H1 (cell line): ENCODE results near the gene GPR39. TPM values are rescaled to one million over a fixed set of nuclear protein-coding genes. Genes with fewer than 3 reads are reported as not detected.

Source experiments
- CTCF ChIA-PET: fragments of 300-600 bp; sonication (Branson Sonifier 250); formaldehyde crosslinking; loops from one replicate; lab custom pipeline; 2021; ENCODE audit not compliant: partially characterized antibody; lab: Charles Lee
- POLR2A ChIA-PET: fragments of 300-600 bp; sonication (Branson Sonifier 250); formaldehyde crosslinking; loops from one replicate; lab custom pipeline; 2021; ENCODE audit warnings: inconsistent platforms; ENCODE audit not compliant: partially characterized antibody; lab: Charles Lee
- DNase-seq, 2 experiments: peaks; one replicate each; pipeline versions ENCODE4 v3.0.0 to v3.0.0-alpha.2; 2010 to 2022; ENCODE audit warnings: low spot score in 2 of 2, low read depth in 1 of 2, mixed read lengths in 1 of 2
- FAIRE-seq: peaks from 2 replicates; lab custom pipeline; 2011; peaks lifted over from hg19 to GRCh38; lab: Jason Lieb, UNC
- H2AFZ ChIP-seq: 2 replicates; pipeline ENCODE4 v1.8.1; 2012; ENCODE audit warnings: low read length, inconsistent platforms
- H2AK5ac ChIP-seq: 2 replicates; pipeline ENCODE4 v1.6.1; 2013; ENCODE audit warnings: low read depth, low read length
- H2BK120ac ChIP-seq: replicated peaks from 2 replicates; pipeline ENCODE3; 2013; ENCODE audit warnings: low read depth, low read length, inconsistent platforms
- H2BK12ac ChIP-seq: 2 replicates; pipeline ENCODE4 v1.6.1; 2013; ENCODE audit warnings: low read depth, low read length
- H2BK15ac ChIP-seq: 2 replicates; pipeline ENCODE4 v1.6.1; 2013; ENCODE audit warnings: low read length
- H2BK20ac ChIP-seq: 2 replicates; pipeline ENCODE4 v1.6.1; 2013; ENCODE audit warnings: low read length
- H2BK5ac ChIP-seq: 2 replicates; pipeline ENCODE4 v1.6.1; 2013; ENCODE audit warnings: low read depth, low read length
- H3K14ac ChIP-seq: 2 replicates; pipeline ENCODE4 v1.6.1; 2013; ENCODE audit warnings: inconsistent platforms; ENCODE audit not compliant: insufficient read length
- H3K18ac ChIP-seq: 2 replicates; pipeline ENCODE4 v1.6.1; 2013; ENCODE audit warnings: low read length; ENCODE audit errors: extremely low read depth
- H3K23ac ChIP-seq: 2 replicates; pipeline ENCODE4 v1.6.1; 2013; ENCODE audit warnings: inconsistent platforms; ENCODE audit not compliant: insufficient read length
- H3K23me2 ChIP-seq: 2 replicates; pipeline ENCODE4 v1.6.1; 2013; ENCODE audit warnings: low read depth, low read length
- H3K27ac ChIP-seq: 2 replicates; pipeline ENCODE4 v1.6.1; 2011; ENCODE audit warnings: low read depth, low read length, inconsistent platforms
- H3K27me3 ChIP-seq, 4 experiments: replicated peaks in 1 of 4; 1 replicate in 1 of 4; 2 replicates in 3 of 4; pipeline versions ENCODE4 v1.6.1 to v1.8.1; 2011 to 2013; ENCODE audit warnings: low read length in 3 of 4, mild to moderate bottlenecking in 3 of 4, inconsistent platforms in 2 of 4, mixed read lengths in 2 of 4, moderate library complexity in 1 of 4; ENCODE audit not compliant: control insufficient read depth in 3 of 4, insufficient read depth in 3 of 4; ENCODE audit errors: extremely low read depth in 1 of 4
- H3K36me3 ChIP-seq, 4 experiments: 2 replicates each; pipeline versions ENCODE4 v1.6.1 to v1.8.1; 2011 to 2013; ENCODE audit warnings: mild to moderate bottlenecking in 4 of 4, low read length in 3 of 4, moderate library complexity in 2 of 4, control low read depth in 1 of 4, inconsistent platforms in 1 of 4; ENCODE audit not compliant: insufficient read depth in 4 of 4, control insufficient read depth in 2 of 4
- H3K4ac ChIP-seq: replicated peaks from 2 replicates; pipeline ENCODE3; 2013; ENCODE audit warnings: low read length, low read depth, mixed read lengths, inconsistent platforms; ENCODE audit not compliant: insufficient read length
- H3K4me1 ChIP-seq, 4 experiments: replicated peaks in 1 of 4; 1 replicate in 1 of 4; 2 replicates in 3 of 4; pipeline versions ENCODE4 v1.6.1 to v1.8.1; 2011 to 2013; ENCODE audit warnings: low read length in 3 of 4, inconsistent platforms in 2 of 4, mixed read lengths in 1 of 4; ENCODE audit not compliant: insufficient read depth in 4 of 4, control insufficient read depth in 3 of 4
- H3K4me2 ChIP-seq, 2 experiments: 2 replicates each; pipeline versions ENCODE4 v1.6.1 to v1.8.1; 2011 to 2013; ENCODE audit warnings: low read depth in 2 of 2, low read length in 2 of 2, control low read depth in 1 of 2, inconsistent platforms in 1 of 2, mild to moderate bottlenecking in 1 of 2; ENCODE audit not compliant: insufficient read depth in 1 of 2
- H3K4me3 ChIP-seq, 4 experiments: fragments of 200-600, 300-600 bp in 1 of 4; sonication (generic), shearing (Covaris generic), sonication (Bioruptor Twin) in 1 of 4; 2 replicates each; pipeline versions ENCODE4 v1.5.1 to v1.8.1; 2011 to 2016; ENCODE audit warnings: low read length in 4 of 4, low read depth in 3 of 4, control low read depth in 2 of 4, inconsistent platforms in 2 of 4, mild to moderate bottlenecking in 2 of 4, mixed read lengths in 1 of 4, moderate library complexity in 1 of 4; ENCODE audit not compliant: insufficient read depth in 2 of 4; ENCODE audit errors: extremely low read depth in 1 of 4
- H3K56ac ChIP-seq: replicated peaks from 2 replicates; pipeline ENCODE3; 2013; ENCODE audit warnings: low read depth, mild to moderate bottlenecking, mixed read lengths, low read length, inconsistent platforms; ENCODE audit not compliant: insufficient read length
- H3K79me1 ChIP-seq: 2 replicates; pipeline ENCODE4 v1.6.1; 2013; ENCODE audit warnings: low read depth, low read length, control low read depth
- H3K79me2 ChIP-seq, 2 experiments: 2 replicates each; pipeline versions ENCODE4 v1.6.1 to v1.8.1; 2012 to 2013; ENCODE audit warnings: low read length in 2 of 2, mild to moderate bottlenecking in 2 of 2, inconsistent platforms in 1 of 2; ENCODE audit not compliant: insufficient read depth in 2 of 2, control insufficient read depth in 1 of 2
- H3K9ac ChIP-seq, 4 experiments: replicated peaks in 1 of 4; 1 replicate in 1 of 4; 2 replicates in 3 of 4; pipeline versions ENCODE4 v1.6.1 to v1.8.1; 2011 to 2013; ENCODE audit warnings: low read depth in 3 of 4, low read length in 3 of 4, control low read depth in 2 of 4, mild to moderate bottlenecking in 2 of 4, moderate library complexity in 2 of 4, inconsistent platforms in 1 of 4; ENCODE audit errors: extremely low read depth in 1 of 4
- H3K9me3 ChIP-seq, 2 experiments: 2 replicates each; pipeline versions ENCODE4 v1.6.1 to v1.8.1; 2012 to 2013; ENCODE audit warnings: mild to moderate bottlenecking in 2 of 2, moderate library complexity in 2 of 2, control low read depth in 1 of 2, inconsistent platforms in 1 of 2, low read depth in 1 of 2, low read length in 1 of 2, mixed read lengths in 1 of 2; ENCODE audit not compliant: insufficient read depth in 2 of 2
- H4K20me1 ChIP-seq, 2 experiments: replicated peaks in 1 of 2; 2 replicates each; pipeline versions ENCODE3 to v1.8.1; 2011 to 2013; ENCODE audit warnings: inconsistent platforms in 2 of 2, low read length in 2 of 2, mild to moderate bottlenecking in 1 of 2; ENCODE audit not compliant: insufficient read depth in 2 of 2, control insufficient read depth in 1 of 2
- H4K5ac ChIP-seq: 2 replicates; pipeline ENCODE4 v1.6.1; 2013; ENCODE audit warnings: low read length, low read depth, mixed read lengths, inconsistent platforms; ENCODE audit not compliant: insufficient read length
- H4K8ac ChIP-seq: 2 replicates; pipeline ENCODE4 v1.8.0; 2013; ENCODE audit warnings: mild to moderate bottlenecking, moderate library complexity, low read length, inconsistent platforms; ENCODE audit not compliant: insufficient read depth; ENCODE audit errors: extremely low read depth
- H4K91ac ChIP-seq: replicated peaks from 2 replicates; pipeline ENCODE3; 2013; ENCODE audit warnings: low read length, mixed read lengths, inconsistent platforms; ENCODE audit not compliant: insufficient read length
- BCL11A ChIP-seq, 2 experiments: IDR thresholded peaks; one replicate each; pipeline ENCODE4 v1.6.1; 2011; ENCODE audit warnings: low read depth in 2 of 2, low read length in 2 of 2, mild to moderate bottlenecking in 2 of 2
- CHD2 ChIP-seq: IDR thresholded peaks from 2 replicates; pipeline ENCODE4 v1.6.1; 2012; ENCODE audit warnings: low read length, improper control_type of control experiment
- CREB1 ChIP-seq: IDR thresholded peaks from 2 replicates; pipeline ENCODE4 v1.6.1; 2012; ENCODE audit warnings: inconsistent platforms
- CTBP2 ChIP-seq: IDR thresholded peaks from 2 replicates; pipeline ENCODE4 v1.7.0; 2011; ENCODE audit warnings: borderline replicate concordance, mild to moderate bottlenecking, moderate library complexity, mixed read lengths, low read length; ENCODE audit not compliant: insufficient read depth, insufficient read length
- EP300 ChIP-seq, 2 experiments: IDR thresholded peaks; 1 replicate in 1 of 2; 2 replicates in 1 of 2; pipeline ENCODE4 v1.6.1; 2011 to 2012; ENCODE audit warnings: low read depth in 2 of 2, low read length in 2 of 2, mild to moderate bottlenecking in 2 of 2, borderline replicate concordance in 1 of 2, inconsistent platforms in 1 of 2, moderate library complexity in 1 of 2
- JUN ChIP-seq: IDR thresholded peaks from 2 replicates; pipeline ENCODE4 v1.6.1; 2011; ENCODE audit warnings: low read depth, mild to moderate bottlenecking, improper control_type of control experiment, low read length
- KDM4A ChIP-seq: IDR thresholded peaks from one replicate; pipeline ENCODE4 v1.7.1; 2012; ENCODE audit warnings: low read depth, mild to moderate bottlenecking, moderate library complexity, low read length, inconsistent platforms; ENCODE audit not compliant: severe bottlenecking
- NANOG ChIP-seq: IDR thresholded peaks from 2 replicates; pipeline ENCODE4 v1.6.1; 2011; ENCODE audit warnings: low read length, low read depth, mild to moderate bottlenecking, inconsistent platforms; ENCODE audit not compliant: insufficient read depth, poor library complexity, severe bottlenecking
- PHF8 ChIP-seq: fragments of 200-600 bp; sonication (generic); conservative IDR thresholded peaks from 2 replicates; pipeline ENCODE4 v1.7.1; 2012; ENCODE audit warnings: low read depth, mild to moderate bottlenecking, inconsistent platforms, low read length, moderate library complexity
- POLR2AphosphoS5 ChIP-seq: IDR thresholded peaks from 2 replicates; pipeline ENCODE4 v1.6.1; 2011; ENCODE audit warnings: low read depth, low read length
- RFX5 ChIP-seq: IDR thresholded peaks from 2 replicates; pipeline ENCODE4 v1.6.1; 2011; ENCODE audit warnings: low read depth, low read length, improper control_type of control experiment, borderline replicate concordance
- SIRT6 ChIP-seq: IDR thresholded peaks from one replicate; pipeline ENCODE4 v1.7.1; 2012; ENCODE audit warnings: low read length, inconsistent platforms
- SP1 ChIP-seq: IDR thresholded peaks from 2 replicates; pipeline ENCODE4 v1.6.1; 2011; ENCODE audit warnings: low read depth, low read length
- SP2 ChIP-seq: IDR thresholded peaks from 2 replicates; pipeline ENCODE4 v1.6.1; 2012; ENCODE audit warnings: mild to moderate bottlenecking, low read length, inconsistent platforms
- TAF7 ChIP-seq: optimal IDR thresholded peaks from 2 replicates; pipeline ENCODE3; 2011; ENCODE audit warnings: low read depth, mild to moderate bottlenecking, inconsistent platforms, low read length, moderate library complexity, borderline replicate concordance
- TBP ChIP-seq: IDR thresholded peaks from 2 replicates; pipeline ENCODE4 v1.6.1; 2011; ENCODE audit warnings: low read depth, low read length, improper control_type of control experiment
- WGBS, 2 experiments: shearing (Covaris generic) in 1 of 2; methylation state at CpG; one replicate each; pipeline versions ENCODE4 v1.1.6 to v1.1.7; 2013 to 2015; ENCODE audit warnings: low lambda C conversion rate in 2 of 2, mixed read lengths in 2 of 2, inconsistent platforms in 1 of 2, low coverage in 1 of 2, missing lambda C conversion rate in 1 of 2; ENCODE audit not compliant: insufficient replicate concordance in 2 of 2, insufficient coverage in 1 of 2, insufficient read length in 1 of 2; ENCODE audit errors: extremely low coverage in 1 of 2, missing lambda C conversion rate in 1 of 2; 5-methylcytosine and 5-hydroxymethylcytosine counted together
- polyA plus RNA-seq, 7 experiments: library from polyadenylated mRNA; depleted of rRNA in 3 of 7; stranded (reverse) in 5 of 7; unstranded in 2 of 7; fragments of >200 nt in 5 of 7; fragments of 200-250 nt in 2 of 7; gene quantifications; 1 replicate in 5 of 7; 2 replicates in 1 of 7; 4 replicates in 1 of 7; pipeline versions ENCODE4 v1.2.1 to v1.2.3, GENCODE V29; 2011 to 2013; ENCODE audit warnings: missing spikeins in 2 of 7, mixed read lengths in 2 of 7
- total RNA-seq: library from RNA; stranded (reverse); fragmentation: NEBNext Ultra II Directional; extraction: Animal tissue kit (Norgen Biotek cat#: 25700); gene quantifications from 2 replicates; pipeline ENCODE4 v1.2.1, GENCODE V29; 2021

The GPR39 gene
- total and polyA plus RNA-seq, 2 of the 8 experiments (the other 6 are each of a cell fraction or from before 2014, with no cell fraction given), result 0.63 to 2.7 TPM

DNA sequence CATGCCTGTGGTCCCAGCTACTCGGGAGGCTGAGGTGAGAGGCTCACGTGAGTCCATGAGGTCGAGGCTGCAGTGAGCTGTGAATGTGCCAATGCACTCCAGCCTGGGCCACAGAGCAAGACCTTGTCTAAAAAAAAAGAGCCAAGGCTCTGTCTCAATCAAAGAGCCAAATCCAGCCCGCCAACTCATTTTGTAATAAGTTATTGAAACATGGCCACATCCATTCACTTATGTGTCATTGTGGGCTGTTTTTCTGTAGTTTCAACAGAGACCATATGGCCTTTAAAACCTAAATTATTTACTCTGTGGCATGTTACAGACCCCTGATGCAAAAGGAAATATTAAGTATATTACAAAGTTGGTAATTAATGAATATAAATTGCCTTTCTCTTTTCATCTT is 60.8 kb downstream of the GPR39 start:
- CTCF ChIA-PET, result interaction anchor here (0.6 kb wide), 1 partner anchor 28 kb away, joined by 3 read pairs; no protein-coding TSS in a partner anchor
- no peak overlapping the region for H4K5ac ChIP-seq
- no peak overlapping the region for H3K4me3 ChIP-seq
- no peak for TF ChIP-seq SP1
- TF ChIP-seq PHF8, result no peak
- TF ChIP-seq TAF7, result no peak
- TF ChIP-seq CHD2, result no peak
- no peak for TF ChIP-seq SP2
- no peak for TF ChIP-seq NANOG
- no peak for TF ChIP-seq POLR2AphosphoS5
- no peak for TF ChIP-seq BCL11A (IDR thresholded peaks at IDR 0.05; ENCODE audit: low read depth in 2 of 2, low read length in 2 of 2)
- TF ChIP-seq CREB1, result no peak
- TF ChIP-seq KDM4A, result no peak
- no peak for TF ChIP-seq TBP
- TF ChIP-seq CTBP2, result no peak
- TF ChIP-seq RFX5, result no peak
- no peak for TF ChIP-seq EP300 (IDR thresholded peaks at IDR 0.05; ENCODE audit: borderline replicate concordance in 1 of 2, low read depth in 2 of 2, low read length in 2 of 2)
- TF ChIP-seq SIRT6, result no peak
- no peak for TF ChIP-seq JUN
- no peak overlapping the region for H3K18ac ChIP-seq
- DNase-seq (no peak), FAIRE-seq (no peak)
- no peak overlapping the region for H3K14ac ChIP-seq
- no peak overlapping the region for H2BK20ac ChIP-seq
- no peak overlapping the region for H4K8ac ChIP-seq
- H4K20me1 ChIP-seq, result no peaks in the 10 kb centered on the region
- no peak overlapping the region for H3K23ac ChIP-seq
- H2AK5ac ChIP-seq, result no peak overlapping the region
- H3K27me3 ChIP-seq, result no peaks in the 10 kb centered on the region
- 84% methylated on average over 4 of the region's 4 CpGs; no CpG with 5 or more reads in 1 of the 2 experiments for WGBS, 2 experiments
- no peaks in the 10 kb centered on the region for H3K36me3 ChIP-seq
- no peaks in the 10 kb centered on the region for H3K79me1 ChIP-seq
- no peak overlapping the region for H2BK15ac ChIP-seq
- H4K91ac ChIP-seq, result no peak overlapping the region
- no peak overlapping the region for H3K27ac ChIP-seq
- H3K4me2 ChIP-seq, result no peak overlapping the region
- H2BK120ac ChIP-seq, result no peak overlapping the region
- POLR2A ChIA-PET, result no interaction called here
- no peaks in the 10 kb centered on the region for H3K79me2 ChIP-seq
- H3K4ac ChIP-seq, result no peak overlapping the region
- no peaks in the 10 kb centered on the region for H3K4me1 ChIP-seq
- H2BK12ac ChIP-seq, result no peak overlapping the region
- H2AFZ ChIP-seq, result no peak overlapping the region
- no peak overlapping the region for H3K9ac ChIP-seq
- no peak overlapping the region for H3K56ac ChIP-seq
- H3K9me3 ChIP-seq, result 0 out of 4 replicates have a peak, but pooled peaks cover 0 to 3% of the 10 kb centered on the region in 2 experiments
- no peaks in the 10 kb centered on the region for H3K23me2 ChIP-seq
- no peak overlapping the region for H2BK5ac ChIP-seq
